ENCODE results near the gene RHBDL1.

Gene RHBDL1

GRCh38 chr16:674968-675883 lies at the start of gene RHBDL1:
TSS of gene RHBDL1 (plus strand) at chr16:675671. CDS start at chr16:675791, 120 bp downstream.
- no peak for DNase-seq

DNA sequence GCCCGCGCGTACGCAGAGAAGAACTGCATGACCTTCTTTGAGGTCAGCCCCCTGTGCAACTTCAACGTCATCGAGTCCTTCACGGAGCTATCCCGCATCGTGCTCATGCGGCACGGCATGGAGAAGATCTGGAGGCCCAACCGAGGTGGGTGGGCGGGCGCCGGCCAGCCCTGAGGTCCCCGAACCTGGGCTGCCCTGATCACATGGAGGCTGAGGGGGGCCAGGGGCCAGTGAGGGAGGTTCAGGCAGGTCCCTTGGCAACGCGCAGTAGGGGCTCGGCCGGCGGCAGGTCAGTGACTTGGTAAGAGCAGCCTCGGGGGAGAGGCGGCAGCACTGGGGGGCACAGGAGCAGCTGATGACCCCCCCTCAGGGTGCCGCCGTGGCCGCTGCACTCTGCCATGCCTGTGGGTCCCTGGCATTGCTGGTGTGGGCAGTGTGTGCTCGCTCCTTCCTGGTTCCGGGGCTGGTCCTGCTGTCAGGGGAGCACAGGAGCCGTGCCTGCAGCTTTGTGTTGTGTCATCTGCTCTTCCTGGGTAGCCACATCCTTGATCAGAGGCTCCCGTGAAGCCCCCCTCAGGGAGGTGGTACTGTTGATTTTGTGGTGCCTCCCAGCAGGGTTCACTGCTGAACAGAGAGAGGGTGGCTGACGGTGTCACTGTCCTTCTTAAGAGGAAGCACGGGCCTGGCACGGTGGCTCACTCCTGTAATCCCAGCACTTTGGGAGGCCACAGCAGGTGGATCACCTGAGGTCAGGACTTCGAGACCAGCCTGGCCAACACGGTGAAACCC lies 49.3 kb upstream of the RHBDL1 start:
- no peak for DNase-seq

DNA sequence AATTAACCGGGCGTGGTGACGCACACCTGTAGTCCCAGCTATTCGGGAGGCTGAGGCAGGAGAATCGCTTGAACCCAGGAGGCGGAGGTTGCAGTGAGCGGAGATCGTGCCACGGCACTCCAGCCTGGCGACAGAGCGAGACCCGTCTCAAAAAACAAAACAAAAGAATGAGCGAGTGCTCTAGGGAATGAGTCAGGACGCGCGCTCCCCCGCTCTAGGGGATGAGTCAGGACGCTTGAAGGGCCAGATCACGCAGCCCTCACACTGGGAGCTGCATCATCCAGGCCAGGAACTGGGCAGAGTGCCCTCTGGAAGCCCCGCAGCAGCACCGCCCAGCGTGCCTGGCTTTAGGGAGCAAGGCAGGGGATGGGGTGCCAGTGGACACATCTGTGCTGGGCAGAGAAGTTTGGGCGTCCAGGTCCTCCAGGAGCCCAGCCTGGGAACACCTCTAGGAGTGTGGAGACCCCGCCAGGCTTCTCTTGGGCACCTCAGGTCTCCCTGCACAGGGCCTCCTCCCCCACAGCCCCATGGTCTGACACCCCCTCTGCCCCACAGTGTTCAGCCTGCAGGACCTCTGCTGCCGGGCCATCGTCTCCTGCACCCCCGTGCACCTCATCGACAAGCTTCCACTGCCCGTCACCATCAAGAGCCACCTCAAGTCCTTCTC lies 48.6 kb upstream of the RHBDL1 start:
- no peak for DNase-seq

DNA sequence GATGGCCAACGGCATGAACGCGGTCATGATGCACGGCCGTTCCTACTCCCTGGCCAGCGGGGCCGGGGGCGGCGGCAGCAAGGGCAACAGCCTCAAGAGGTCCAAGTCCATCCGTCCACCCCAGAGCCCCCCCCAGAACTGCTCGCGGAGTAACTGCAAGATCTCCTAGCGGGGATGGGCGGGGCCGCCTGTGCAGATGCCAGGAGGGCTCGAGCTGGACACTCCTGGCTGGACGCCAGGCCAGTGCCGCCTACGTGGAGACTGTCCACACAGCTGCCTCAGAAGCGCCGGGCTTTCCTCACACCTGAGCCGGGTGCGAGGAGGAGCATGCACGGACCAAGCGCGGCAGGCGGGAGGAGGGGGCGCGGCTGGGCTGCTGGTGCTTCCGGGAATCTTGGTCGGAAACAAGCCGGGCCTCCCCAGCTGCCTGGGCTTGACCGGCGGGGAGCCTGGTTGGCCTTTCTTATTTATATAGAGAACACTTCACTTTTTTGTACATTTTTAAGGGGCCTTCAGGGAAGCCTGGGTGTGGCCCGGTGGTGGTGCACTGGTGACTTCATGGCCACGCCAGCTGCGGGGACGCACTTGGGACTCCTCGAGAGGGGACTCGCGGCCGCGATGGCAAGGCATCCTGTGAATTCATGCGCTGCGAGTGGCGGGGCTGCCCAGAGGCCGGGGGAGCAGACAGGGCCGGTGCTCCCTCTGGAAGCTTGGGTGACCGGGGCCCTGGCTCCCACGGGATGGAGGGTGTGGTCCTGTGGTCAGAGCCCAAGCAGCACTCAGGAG lies 47.8 kb upstream of the RHBDL1 start:
- DNase-seq, result no peak

DNA sequence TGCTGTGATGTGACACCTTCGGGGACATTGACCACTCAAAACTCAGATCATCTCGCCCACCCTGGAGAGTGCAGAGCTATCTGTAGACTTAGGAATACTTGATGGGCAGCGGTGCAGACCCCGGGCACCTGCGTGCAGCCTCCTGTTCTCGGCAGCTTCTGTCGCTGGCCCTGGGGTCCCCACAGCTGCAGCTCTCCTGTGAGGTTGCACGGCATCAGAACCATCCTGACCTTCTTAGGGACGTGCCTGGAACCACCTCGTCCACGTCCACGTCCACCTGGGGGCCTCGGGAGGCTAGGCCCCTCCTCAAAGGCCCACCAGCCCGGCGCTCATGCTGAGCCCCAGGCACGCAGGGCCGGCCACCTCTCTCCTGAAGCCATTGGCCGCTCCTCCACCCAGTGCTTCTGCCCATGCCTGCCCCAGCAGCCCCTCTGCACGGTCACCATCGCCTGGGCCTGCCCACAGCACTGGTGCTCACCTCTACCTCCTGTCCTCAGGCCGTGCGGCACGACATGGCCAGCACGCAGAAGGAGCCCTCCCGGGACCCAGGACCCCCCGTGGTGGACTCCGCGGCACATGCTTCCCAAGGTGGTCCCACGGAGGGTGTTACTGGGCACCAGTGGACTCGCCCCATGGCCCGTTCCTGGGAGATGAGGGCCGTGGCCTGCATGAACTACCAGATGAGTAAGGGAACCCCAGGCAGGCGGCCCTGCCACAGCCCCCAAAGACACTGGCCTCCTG lies 47.0 kb upstream of the RHBDL1 start:
- DNase-seq, result no peak

GRCh38 chr16:629185-629832 lies 46.2 kb upstream of the RHBDL1 start:
- no peak for DNase-seq

- no peak for DNase-seq
Observed at GRCh38 chr16:629833-630248, 45.6 kb upstream of the RHBDL1 start.

- DNase-seq, result no peak
Observed at GRCh38 chr16:630249-630814, 45.1 kb upstream of the RHBDL1 start.

DNA sequence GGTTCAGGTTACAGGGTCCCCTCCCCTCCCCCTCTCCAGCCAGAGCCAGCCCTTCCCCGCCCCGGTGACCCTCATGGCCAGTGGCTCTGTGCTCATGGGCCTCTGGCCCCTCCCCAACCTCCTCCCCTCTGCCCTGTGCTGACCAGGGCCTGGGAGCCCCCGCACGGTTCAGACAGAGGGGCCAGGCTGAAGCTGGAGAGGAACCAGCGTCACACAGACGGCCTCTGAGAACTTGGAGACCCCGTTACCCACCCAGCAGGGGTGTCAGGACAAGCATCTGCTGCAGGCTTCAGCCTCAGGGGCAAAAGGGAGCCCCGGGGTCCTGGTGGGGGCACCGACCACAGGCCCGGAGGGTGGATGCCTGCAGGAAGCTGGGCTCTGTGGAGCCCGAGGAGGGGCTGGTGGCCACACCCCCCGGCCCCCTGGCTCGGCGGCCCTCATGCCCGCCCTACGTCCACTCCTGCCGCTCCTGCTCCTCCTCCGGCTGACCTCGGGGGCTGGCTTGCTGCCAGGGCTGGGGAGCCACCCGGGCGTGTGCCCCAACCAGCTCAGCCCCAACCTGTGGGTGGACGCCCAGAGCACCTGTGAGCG lies 44.6 kb upstream of the RHBDL1 start, which contains the start of gene WFIKKN1:
Gene WFIKKN1, plus strand, starts transcription at position 171 of the 591 bp plus-strand sequence. Its CDS starts 269 bp downstream, at position 440.
- no peak for DNase-seq

DNA sequence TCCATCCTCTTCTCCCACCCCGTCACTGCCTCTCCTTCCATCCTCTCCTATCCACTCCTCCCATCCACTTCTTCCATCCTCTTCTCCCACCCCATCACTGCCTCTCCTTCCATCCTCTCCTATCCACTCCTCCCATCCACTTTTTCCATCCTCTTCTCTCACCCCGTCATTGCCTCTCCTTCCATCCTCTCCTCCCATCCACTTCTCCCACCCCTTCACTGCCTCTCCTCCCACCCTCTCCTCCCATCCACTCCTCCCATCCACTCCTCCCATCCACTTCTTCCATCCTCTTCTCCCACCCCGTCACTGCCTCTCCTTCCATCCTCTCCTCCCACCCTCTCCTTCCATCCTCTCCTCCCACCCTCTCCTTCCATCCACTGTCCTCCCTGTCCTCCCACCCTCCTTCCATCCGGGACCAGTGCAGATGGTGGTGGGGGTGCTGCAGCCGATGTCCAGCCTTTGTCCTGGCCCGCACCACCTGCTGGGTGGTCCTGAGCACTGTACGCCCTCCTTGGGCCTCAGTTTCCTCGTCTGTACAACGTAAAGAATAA lies 43.6 kb upstream of the RHBDL1 start:
- DNase-seq, result no peak

GRCh38 chr16:632486-633335 lies 42.8 kb upstream of the RHBDL1 start:
- DNase-seq, result no peak

DNA sequence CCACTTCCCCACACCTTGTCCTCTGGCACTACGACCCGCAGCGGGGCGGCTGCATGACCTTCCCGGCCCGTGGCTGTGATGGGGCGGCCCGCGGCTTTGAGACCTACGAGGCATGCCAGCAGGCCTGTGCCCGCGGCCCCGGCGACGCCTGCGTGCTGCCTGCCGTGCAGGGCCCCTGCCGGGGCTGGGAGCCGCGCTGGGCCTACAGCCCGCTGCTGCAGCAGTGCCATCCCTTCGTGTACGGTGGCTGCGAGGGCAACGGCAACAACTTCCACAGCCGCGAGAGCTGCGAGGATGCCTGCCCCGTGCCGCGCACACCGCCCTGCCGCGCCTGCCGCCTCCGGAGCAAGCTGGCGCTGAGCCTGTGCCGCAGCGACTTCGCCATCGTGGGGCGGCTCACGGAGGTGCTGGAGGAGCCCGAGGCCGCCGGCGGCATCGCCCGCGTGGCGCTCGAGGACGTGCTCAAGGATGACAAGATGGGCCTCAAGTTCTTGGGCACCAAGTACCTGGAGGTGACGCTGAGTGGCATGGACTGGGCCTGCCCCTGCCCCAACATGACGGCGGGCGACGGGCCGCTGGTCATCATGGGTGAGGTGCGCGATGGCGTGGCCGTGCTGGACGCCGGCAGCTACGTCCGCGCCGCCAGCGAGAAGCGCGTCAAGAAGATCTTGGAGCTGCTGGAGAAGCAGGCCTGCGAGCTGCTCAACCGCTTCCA lies 42.0 kb upstream of the RHBDL1 start:
- DNase-seq, result no peak

DNA sequence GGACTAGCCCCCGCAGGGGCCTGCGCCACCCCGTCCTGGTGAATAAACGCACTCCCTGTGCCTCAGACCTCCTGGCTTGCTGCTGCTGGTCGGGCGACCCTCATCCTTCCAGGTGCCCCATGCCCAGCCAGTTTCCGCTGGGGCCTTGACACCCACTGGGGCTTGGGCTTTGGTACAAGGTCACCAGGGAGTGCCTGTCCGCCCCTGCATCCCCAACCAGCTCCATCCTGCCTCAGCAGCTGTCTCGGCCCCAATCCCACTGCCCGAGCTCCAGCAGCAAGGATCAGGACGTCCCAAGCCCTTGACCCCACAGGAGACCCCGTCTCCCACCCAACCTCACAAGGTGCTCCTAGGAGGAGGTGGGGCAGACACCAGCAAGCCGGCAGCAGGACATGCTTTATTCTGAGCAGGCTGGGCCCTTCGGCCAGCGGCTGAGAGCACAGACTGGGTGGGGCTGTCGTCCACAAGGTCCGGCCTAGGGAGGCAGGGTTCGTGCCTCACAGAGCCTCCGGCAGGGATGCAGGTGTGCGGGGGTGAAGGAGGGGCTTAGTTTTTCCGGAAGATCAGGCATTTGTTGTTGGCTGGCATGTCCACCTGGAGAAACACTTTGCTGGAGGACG lies 41.3 kb upstream of the RHBDL1 start:
- no peak for DNase-seq

DNA sequence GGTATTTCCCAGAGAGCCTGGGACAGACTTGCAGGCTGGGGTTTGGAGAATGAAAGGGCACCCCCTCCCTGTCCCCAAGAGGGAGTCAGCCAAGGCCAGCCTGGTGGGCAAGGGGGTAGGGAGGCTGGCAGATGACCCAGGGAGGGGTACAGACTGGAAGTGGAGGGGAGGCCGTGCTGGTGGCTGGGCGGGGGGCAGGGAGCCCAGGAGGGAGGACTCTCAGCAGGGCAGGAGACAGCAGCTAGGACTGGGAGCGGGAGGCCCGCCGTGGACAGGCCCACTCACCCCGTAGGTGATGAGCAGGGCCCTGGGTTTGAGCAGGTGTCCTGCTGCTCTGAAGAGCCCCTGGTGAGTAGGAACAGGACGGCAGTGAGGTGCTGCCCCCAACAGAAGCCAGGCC lies 40.5 kb upstream of the RHBDL1 start:
- no peak for DNase-seq

GRCh38 chr16:635573-636205 lies 39.8 kb upstream of the RHBDL1 start:
- no peak for DNase-seq

- peak; percentile 93 for DNase-seq
Observed at GRCh38 chr16:636206-637080, 39.0 kb upstream of the RHBDL1 start, which contains the start of gene METTL26. TSS of gene METTL26 (minus strand) at chr16:636305. CDS start at chr16:636290, 15 bp downstream.
